K562 treated with DMSO at 1 percent for 48 hours (cell line): ENCODE measurements around the gene SDK2. TPM values are rescaled to one million over a fixed set of nuclear protein-coding genes. Genes with fewer than 3 reads are reported as not detected.

Source experiments
- total RNA-seq: library from RNA; unstranded; fragments of 300-600 nt; gene quantifications from 2 replicates; pipeline ENCODE4 v1.2.3, GENCODE V29; 2022; ENCODE audit warnings: low replicate concordance; ENCODE audit errors: extremely low read depth

Gene SDK2, protein sequence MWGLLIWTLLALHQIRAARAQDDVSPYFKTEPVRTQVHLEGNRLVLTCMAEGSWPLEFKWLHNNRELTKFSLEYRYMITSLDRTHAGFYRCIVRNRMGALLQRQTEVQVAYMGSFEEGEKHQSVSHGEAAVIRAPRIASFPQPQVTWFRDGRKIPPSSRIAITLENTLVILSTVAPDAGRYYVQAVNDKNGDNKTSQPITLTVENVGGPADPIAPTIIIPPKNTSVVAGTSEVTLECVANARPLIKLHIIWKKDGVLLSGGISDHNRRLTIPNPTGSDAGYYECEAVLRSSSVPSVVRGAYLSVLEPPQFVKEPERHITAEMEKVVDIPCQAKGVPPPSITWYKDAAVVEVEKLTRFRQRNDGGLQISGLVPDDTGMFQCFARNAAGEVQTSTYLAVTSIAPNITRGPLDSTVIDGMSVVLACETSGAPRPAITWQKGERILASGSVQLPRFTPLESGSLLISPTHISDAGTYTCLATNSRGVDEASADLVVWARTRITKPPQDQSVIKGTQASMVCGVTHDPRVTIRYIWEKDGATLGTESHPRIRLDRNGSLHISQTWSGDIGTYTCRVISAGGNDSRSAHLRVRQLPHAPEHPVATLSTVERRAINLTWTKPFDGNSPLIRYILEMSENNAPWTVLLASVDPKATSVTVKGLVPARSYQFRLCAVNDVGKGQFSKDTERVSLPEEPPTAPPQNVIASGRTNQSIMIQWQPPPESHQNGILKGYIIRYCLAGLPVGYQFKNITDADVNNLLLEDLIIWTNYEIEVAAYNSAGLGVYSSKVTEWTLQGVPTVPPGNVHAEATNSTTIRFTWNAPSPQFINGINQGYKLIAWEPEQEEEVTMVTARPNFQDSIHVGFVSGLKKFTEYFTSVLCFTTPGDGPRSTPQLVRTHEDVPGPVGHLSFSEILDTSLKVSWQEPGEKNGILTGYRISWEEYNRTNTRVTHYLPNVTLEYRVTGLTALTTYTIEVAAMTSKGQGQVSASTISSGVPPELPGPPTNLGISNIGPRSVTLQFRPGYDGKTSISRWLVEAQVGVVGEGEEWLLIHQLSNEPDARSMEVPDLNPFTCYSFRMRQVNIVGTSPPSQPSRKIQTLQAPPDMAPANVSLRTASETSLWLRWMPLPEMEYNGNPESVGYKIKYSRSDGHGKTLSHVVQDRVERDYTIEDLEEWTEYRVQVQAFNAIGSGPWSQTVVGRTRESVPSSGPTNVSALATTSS (N-terminal part only)
- not detected in 2 replicates for total RNA-seq

DNA sequence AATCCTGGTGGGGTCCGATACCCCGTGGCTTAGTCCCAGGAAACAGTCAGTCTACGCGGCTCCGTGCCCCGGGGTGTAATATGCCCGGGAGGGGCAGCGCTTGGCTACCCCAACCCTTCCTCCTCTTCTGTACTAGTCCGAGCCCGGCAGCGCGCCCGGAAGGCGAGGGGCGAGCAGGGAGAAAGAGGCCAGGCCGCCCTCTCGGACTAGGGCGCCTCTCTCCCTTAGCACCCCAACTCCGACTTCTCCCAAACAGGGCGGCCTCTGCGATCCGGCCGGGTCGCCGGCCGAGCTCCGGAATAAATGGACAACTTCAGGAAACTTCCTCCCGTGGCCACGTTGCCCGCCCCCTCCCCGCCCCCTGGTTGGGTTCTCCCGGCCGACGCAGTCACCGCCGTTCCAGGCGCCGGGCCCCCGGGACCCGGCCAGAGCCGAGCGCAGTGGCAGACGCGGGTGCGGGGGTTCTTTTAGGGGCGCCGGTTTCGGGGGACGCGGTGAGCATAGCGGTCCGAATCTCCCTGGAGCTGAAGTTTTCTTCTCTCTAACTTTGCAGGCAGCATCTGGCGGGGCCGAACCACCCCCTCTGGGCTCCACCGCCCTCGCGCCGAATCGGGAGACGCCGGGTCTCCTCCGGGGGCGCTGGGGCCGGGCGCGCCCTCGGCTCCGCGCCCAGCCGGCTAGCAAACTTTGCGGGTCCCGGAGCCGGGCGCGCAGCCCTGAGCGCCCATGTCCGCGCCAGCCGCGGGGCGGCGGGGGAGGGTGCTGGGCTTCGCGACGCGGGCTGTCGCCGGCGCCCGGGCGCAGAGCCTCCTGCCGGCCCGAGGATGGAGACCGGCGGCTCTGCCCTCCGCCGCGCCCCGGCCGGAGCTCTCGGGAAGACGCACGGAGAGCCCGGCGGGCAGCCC, at the start of gene SDK2:
Gene SDK2 (minus strand): TSS at position 301 of the 905 bp plus-strand sequence. CDS start 357 bp downstream, outside the sequence.

DNA sequence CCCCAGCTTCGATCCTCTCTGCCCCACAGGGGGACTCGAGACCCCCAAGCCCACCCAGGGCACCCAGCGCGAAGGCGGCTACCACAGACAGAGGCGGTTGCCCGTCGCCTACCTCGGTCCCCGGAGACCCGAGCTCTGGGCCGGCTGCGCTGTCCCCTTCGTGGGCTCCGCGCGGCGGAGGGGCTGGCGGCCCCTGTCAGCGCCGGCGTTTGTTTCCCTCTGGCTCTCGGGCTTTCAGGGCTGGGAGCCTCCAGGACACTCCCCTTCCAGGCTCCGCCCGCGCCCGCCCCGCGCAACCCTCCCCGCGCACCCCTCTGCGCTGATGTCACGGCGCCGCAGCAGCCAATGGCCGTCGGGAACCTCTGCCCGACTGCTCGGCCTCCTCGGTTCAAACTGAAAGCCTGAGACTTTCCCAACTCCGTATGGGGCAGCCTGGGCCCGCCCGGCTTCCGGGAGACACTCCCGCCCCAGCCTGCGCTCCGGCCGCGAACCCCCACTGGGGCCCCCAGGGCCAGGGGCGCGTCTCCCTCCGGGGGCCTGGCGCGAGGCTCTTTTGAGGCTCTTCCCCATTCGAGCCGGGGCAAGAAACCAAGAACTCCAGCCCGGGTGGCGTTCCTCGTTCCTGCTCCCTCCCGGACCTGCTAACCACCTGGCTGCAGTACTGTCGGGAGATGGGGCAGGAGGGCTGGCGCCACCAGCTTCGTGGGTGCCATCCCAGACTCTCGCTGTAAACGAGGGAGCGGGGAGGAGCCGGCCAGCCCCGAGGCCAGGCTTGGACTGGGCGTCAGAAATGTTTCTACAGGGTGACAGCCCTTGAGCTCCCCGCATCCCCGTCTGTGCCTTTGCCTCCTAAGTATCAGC, 332.2 kb downstream of the SDK2 start, which contains the start of gene CDC42EP4:
Gene CDC42EP4 (minus strand): TSS at position 221 of the 861 bp plus-strand sequence. CDS start 25,501 bp downstream, outside the sequence.

